Measurements from ENCODE around the gene CCDC66.

Gene CCDC66

DNA sequence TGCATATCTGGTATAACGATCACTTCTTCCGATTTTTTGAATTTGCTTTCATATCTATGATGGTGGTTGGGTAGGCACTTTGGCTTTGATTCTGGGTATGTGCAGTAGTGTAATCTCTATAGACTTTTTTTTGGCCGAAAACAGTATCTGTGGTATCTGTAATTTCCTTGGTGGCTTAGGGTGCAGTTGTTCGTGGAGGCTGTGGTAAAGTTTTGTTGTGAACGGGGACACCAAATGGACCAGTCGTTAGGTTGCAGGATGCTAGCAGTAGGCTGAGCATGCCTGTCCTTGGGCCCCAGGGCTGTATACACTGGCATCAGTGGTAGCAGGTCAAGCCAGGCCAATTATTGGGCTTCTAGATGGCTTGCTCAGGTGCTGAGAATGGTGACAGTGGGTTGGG lies 55.2 kb downstream of the CCDC66 start:
- no peak for TF ChIP-seq ESRRG (CRISPR knock-in tag; IDR thresholded peaks at IDR 0.05)
- no peak for TF ChIP-seq GLIS3 (CRISPR knock-in tag; IDR thresholded peaks at IDR 0.05)
- TF ChIP-seq ZFP30 (CRISPR knock-in tag; IDR thresholded peaks at IDR 0.05), result no peak
- TF ChIP-seq ZNF565 (CRISPR knock-in tag; conservative IDR thresholded peaks at IDR 0.05; ENCODE audit: low read depth), result no peak
- no peak for TF ChIP-seq ZFP3 (CRISPR knock-in tag; IDR thresholded peaks at IDR 0.05)
- no peak for TF ChIP-seq OSR1 (CRISPR knock-in tag; IDR thresholded peaks at IDR 0.05)
- no peak for TF ChIP-seq PPARA (CRISPR knock-in tag; IDR thresholded peaks at IDR 0.05; ENCODE audit: borderline replicate concordance)
- ATAC-seq, result no peak

DNA sequence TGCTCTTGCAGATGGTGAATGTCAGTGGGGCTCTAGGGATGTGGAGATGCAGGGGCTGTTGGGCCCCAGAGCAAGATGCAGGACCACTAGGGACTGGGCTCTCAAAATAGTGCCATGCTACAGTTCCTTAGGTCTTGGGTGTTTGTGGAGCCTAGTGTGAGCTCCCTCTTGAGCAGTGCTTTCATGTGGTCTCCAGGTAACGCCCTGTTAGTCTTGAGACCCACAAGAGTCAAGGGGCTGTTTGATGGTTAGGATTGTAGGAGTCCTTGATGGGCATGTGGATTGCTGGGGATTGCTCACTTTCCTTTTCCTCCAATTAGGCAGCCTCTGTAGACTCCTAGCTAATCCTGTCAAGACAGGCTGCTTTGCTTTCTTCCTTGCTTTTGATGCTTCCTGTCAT lies 56.0 kb downstream of the CCDC66 start:
- no peak for TF ChIP-seq ISL1 (CRISPR knock-in tag; IDR thresholded peaks at IDR 0.05)
- TF ChIP-seq BACH2 (CRISPR knock-in tag; IDR thresholded peaks at IDR 0.05; ENCODE audit: borderline replicate concordance), result no peak
- no peak for TF ChIP-seq ZC3H10 (CRISPR knock-in tag; IDR thresholded peaks at IDR 0.05)
- no peak for ATAC-seq

DNA sequence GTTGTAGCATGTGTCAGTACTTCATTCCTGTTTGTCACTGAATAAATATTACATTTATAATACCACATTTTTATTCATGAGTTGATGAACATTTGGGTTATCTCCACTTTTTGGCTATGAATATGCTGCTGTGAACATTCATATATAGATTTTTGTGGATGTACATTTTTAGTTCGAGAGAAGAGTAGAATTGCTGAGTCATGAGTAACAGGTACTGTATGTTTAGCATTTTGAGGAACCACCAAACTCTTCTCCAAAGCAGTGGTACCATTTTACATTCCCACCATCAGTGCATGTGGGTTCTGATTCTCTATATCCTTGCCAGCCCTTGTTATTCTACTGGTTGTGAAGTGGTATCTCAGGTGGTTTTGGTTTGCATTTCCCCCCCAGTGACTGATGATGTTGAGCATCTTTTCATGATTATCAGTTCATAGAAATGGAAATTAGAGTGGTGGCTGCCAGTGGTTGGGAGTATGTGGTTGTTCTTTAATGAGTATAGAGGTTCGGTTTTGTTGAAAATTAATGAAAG lies 59.6 kb downstream of the CCDC66 start:
- TF ChIP-seq SNAI2 (CRISPR knock-in tag; IDR thresholded peaks at IDR 0.05) (no peak), TCF4 (CRISPR knock-in tag; IDR thresholded peaks at IDR 0.05; ENCODE audit: borderline replicate concordance) (no peak), ZNF8 (CRISPR knock-in tag; IDR thresholded peaks at IDR 0.05) (no peak), OSR1 (CRISPR knock-in tag; IDR thresholded peaks at IDR 0.05) (no peak), ISL1 (CRISPR knock-in tag; IDR thresholded peaks at IDR 0.05) (no peak), TOX (CRISPR knock-in tag; IDR thresholded peaks at IDR 0.05; ENCODE audit: borderline replicate concordance) (no peak)
- TF ChIP-seq, protein P1, sequence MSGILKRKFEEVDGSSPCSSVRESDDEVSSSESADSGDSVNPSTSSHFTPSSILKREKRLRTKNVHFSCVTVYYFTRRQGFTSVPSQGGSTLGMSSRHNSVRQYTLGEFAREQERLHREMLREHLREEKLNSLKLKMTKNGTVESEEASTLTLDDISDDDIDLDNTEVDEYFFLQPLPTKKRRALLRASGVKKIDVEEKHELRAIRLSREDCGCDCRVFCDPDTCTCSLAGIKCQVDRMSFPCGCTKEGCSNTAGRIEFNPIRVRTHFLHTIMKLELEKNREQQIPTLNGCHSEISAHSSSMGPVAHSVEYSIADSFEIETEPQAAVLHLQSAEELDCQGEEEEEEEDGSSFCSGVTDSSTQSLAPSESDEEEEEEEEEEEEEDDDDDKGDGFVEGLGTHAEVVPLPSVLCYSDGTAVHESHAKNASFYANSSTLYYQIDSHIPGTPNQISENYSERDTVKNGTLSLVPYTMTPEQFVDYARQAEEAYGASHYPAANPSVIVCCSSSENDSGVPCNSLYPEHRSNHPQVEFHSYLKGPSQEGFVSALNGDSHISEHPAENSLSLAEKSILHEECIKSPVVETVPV (CRISPR knock-in tag; IDR thresholded peaks at IDR 0.05), result no peak
- TF ChIP-seq, protein P2, sequence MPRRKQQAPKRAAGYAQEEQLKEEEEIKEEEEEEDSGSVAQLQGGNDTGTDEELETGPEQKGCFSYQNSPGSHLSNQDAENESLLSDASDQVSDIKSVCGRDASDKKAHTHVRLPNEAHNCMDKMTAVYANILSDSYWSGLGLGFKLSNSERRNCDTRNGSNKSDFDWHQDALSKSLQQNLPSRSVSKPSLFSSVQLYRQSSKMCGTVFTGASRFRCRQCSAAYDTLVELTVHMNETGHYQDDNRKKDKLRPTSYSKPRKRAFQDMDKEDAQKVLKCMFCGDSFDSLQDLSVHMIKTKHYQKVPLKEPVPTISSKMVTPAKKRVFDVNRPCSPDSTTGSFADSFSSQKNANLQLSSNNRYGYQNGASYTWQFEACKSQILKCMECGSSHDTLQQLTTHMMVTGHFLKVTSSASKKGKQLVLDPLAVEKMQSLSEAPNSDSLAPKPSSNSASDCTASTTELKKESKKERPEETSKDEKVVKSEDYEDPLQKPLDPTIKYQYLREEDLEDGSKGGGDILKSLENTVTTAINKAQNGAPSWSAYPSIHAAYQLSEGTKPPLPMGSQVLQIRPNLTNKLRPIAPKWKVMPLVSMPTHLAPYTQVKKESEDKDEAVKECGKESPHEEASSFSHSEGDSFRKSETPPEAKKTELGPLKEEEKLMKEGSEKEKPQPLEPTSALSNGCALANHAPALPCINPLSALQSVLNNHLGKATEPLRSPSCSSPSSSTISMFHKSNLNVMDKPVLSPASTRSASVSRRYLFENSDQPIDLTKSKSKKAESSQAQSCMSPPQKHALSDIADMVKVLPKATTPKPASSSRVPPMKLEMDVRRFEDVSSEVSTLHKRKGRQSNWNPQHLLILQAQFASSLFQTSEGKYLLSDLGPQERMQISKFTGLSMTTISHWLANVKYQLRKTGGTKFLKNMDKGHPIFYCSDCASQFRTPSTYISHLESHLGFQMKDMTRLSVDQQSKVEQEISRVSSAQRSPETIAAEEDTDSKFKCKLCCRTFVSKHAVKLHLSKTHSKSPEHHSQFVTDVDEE (CRISPR knock-in tag; IDR thresholded peaks at IDR 0.05), result no peak
- no peak for ATAC-seq

DNA sequence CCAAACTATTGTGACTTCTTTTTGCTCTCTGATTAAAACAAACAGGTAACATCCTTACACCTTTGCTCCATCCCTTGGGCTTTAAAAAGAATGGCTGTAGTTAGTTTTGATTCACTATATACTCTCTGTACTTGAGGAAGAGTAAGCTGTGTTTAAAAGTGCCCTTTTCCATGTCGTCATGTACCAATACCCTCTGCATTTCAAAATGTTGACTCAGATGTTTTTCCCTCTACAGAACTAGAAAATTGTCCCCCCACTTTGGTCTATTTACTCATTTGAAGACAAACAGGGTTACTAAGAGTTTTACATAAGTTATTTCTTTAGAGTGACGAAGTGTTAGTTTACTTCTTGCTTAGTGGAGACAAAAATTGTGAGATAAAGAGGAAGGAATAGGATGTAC lies 63.4 kb downstream of the CCDC66 start:
- no peak for ATAC-seq
- TF ChIP-seq GLIS3 (CRISPR knock-in tag; IDR thresholded peaks at IDR 0.05), result no peak
- no peak for TF ChIP-seq ISL1 (CRISPR knock-in tag; IDR thresholded peaks at IDR 0.05)
- TF ChIP-seq, protein P2 (CRISPR knock-in tag; IDR thresholded peaks at IDR 0.05), result no peak
- TF ChIP-seq, protein P1 (CRISPR knock-in tag; IDR thresholded peaks at IDR 0.05), result no peak
- no peak for TF ChIP-seq TCF4 (CRISPR knock-in tag; IDR thresholded peaks at IDR 0.05; ENCODE audit: borderline replicate concordance)
- no peak for TF ChIP-seq SNAI2 (CRISPR knock-in tag; IDR thresholded peaks at IDR 0.05)
- no peak for TF ChIP-seq ZFP3 (CRISPR knock-in tag; IDR thresholded peaks at IDR 0.05)
- TF ChIP-seq, protein P3, sequence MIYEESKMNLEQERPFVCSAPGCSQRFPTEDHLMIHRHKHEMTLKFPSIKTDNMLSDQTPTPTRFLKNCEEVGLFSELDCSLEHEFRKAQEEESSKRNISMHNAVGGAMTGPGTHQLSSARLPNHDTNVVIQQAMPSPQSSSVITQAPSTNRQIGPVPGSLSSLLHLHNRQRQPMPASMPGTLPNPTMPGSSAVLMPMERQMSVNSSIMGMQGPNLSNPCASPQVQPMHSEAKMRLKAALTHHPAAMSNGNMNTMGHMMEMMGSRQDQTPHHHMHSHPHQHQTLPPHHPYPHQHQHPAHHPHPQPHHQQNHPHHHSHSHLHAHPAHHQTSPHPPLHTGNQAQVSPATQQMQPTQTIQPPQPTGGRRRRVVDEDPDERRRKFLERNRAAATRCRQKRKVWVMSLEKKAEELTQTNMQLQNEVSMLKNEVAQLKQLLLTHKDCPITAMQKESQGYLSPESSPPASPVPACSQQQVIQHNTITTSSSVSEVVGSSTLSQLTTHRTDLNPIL (CRISPR knock-in tag; IDR thresholded peaks at IDR 0.05; ENCODE audit: low read depth), result no peak
- TF ChIP-seq, protein P4, sequence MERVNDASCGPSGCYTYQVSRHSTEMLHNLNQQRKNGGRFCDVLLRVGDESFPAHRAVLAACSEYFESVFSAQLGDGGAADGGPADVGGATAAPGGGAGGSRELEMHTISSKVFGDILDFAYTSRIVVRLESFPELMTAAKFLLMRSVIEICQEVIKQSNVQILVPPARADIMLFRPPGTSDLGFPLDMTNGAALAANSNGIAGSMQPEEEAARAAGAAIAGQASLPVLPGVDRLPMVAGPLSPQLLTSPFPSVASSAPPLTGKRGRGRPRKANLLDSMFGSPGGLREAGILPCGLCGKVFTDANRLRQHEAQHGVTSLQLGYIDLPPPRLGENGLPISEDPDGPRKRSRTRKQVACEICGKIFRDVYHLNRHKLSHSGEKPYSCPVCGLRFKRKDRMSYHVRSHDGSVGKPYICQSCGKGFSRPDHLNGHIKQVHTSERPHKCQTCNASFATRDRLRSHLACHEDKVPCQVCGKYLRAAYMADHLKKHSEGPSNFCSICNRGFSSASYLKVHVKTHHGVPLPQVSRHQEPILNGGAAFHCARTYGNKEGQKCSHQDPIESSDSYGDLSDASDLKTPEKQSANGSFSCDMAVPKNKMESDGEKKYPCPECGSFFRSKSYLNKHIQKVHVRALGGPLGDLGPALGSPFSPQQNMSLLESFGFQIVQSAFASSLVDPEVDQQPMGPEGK (CRISPR knock-in tag; IDR thresholded peaks at IDR 0.05; ENCODE audit: borderline replicate concordance), result no peak
- TF ChIP-seq TOX (CRISPR knock-in tag; IDR thresholded peaks at IDR 0.05; ENCODE audit: borderline replicate concordance), result no peak
- no peak for TF ChIP-seq OSR1 (CRISPR knock-in tag; IDR thresholded peaks at IDR 0.05)
- no peak for TF ChIP-seq ZFP30 (CRISPR knock-in tag; IDR thresholded peaks at IDR 0.05)
- no peak for TF ChIP-seq ARNTL (CRISPR knock-in tag; IDR thresholded peaks at IDR 0.05; ENCODE audit: borderline replicate concordance, low read depth)
- TF ChIP-seq ZNF565 (CRISPR knock-in tag; conservative IDR thresholded peaks at IDR 0.05; ENCODE audit: low read depth), result no peak
- TF ChIP-seq, protein P5, sequence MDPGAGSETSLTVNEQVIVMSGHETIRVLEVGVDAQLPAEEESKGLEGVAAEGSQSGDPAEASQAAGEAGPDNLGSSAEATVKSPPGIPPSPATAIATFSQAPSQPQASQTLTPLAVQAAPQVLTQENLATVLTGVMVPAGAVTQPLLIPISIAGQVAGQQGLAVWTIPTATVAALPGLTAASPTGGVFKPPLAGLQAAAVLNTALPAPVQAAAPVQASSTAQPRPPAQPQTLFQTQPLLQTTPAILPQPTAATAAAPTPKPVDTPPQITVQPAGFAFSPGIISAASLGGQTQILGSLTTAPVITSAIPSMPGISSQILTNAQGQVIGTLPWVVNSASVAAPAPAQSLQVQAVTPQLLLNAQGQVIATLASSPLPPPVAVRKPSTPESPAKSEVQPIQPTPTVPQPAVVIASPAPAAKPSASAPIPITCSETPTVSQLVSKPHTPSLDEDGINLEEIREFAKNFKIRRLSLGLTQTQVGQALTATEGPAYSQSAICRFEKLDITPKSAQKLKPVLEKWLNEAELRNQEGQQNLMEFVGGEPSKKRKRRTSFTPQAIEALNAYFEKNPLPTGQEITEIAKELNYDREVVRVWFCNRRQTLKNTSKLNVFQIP (CRISPR knock-in tag; IDR thresholded peaks at IDR 0.05; ENCODE audit: borderline replicate concordance, low read depth), result no peak

All from SK-N-SH treated with all-trans-retinoic acid at 6 μM for 48 hours (cell line).